K562 (cell line): ENCODE results near the gene HOXA10. TPM values are rescaled to one million over a fixed set of nuclear protein-coding genes. Genes with fewer than 3 reads are reported as not detected.

Experiments used
- ATAC-seq: fragments of 200-7000 bp; cut with Tn5 transposase; 3 replicates; pipeline ENCODE4 v1.9.1; 2020; ENCODE audit warnings: moderate library complexity
- BruUV-seq: library from RNA; stranded (reverse); fragments of 400-500 nt; replicated peaks from 2 replicates; lab custom pipeline; 2021; lab: Mats Ljungman, UMichigan
- CTCF ChIA-PET: fragments of 300-600 bp; formaldehyde crosslinking; extraction: SDS; loops from one replicate; lab custom pipeline; 2021; ENCODE audit warnings: low intra/inter-chr PET ratio; lab: Yijun Ruan, JAX
- POLR2A ChIA-PET: fragments of 300-600, 350-650 bp; sonication (Branson Sonifier 250); formaldehyde crosslinking; extraction: SDS; loops from one replicate; lab custom pipeline; 2021; ENCODE audit warnings: antibody characterized with exemption, inconsistent platforms; lab: Yijun Ruan, JAX
- DNase-seq, 4 experiments: peaks; one replicate each; pipeline versions ENCODE4 v3.0.0 to v3.0.0-alpha.2; 2011 to 2018; ENCODE audit warnings: low spot score in 3 of 4, mixed read lengths in 3 of 4; ENCODE audit errors: extremely low read depth in 1 of 4
- FAIRE-seq: peaks from 2 replicates; lab custom pipeline; 2011; peaks lifted over from hg19 to GRCh38; lab: Jason Lieb, UNC
- H2AFZ ChIP-seq: 2 replicates; pipeline ENCODE4 v1.6.0; 2011; ENCODE audit warnings: low read depth, low read length, control low read depth, inconsistent platforms
- H3K27ac ChIP-seq: fragments of 200-600 bp; 3 replicates; pipeline ENCODE4 v1.8.0; 2011; ENCODE audit warnings: low read depth, mild to moderate bottlenecking, control low read depth, inconsistent platforms, low read length, moderate library complexity, mixed read lengths; ENCODE audit errors: extremely low read depth
- H3K27me3 ChIP-seq, 2 experiments: fragments of 300-600 bp in 1 of 2; 2 replicates in 1 of 2; 3 replicates in 1 of 2; pipeline versions ENCODE4 v1.6.0 to v1.8.0; 2011; ENCODE audit warnings: inconsistent platforms in 2 of 2, low read length in 2 of 2, mild to moderate bottlenecking in 1 of 2, mixed read lengths in 1 of 2, moderate library complexity in 1 of 2; ENCODE audit not compliant: control insufficient read depth in 2 of 2, insufficient read depth in 2 of 2
- H3K36me3 ChIP-seq: fragments of 300-600 bp; 3 replicates; pipeline ENCODE4 v1.8.0; 2011; ENCODE audit warnings: mild to moderate bottlenecking, low read length, inconsistent platforms; ENCODE audit not compliant: control insufficient read depth, insufficient read depth
- H3K4me1 ChIP-seq, 2 experiments: fragments of 200-600 bp in 1 of 2; replicated peaks in 1 of 2; 2 replicates in 1 of 2; 3 replicates in 1 of 2; pipeline versions ENCODE4 v1.5.1 to v1.8.0; 2011; ENCODE audit warnings: inconsistent platforms in 2 of 2, low read length in 2 of 2, mild to moderate bottlenecking in 1 of 2, mixed read lengths in 1 of 2, moderate library complexity in 1 of 2; ENCODE audit not compliant: control insufficient read depth in 2 of 2, insufficient read depth in 2 of 2
- H3K4me2 ChIP-seq: 2 replicates; pipeline ENCODE4 v1.6.1; 2011; ENCODE audit warnings: low read length, control low read depth, inconsistent platforms, mixed read lengths; ENCODE audit not compliant: insufficient read depth
- H3K4me3 ChIP-seq: fragments of 200-600 bp; sonication (generic), shearing (Covaris generic); 2 replicates; pipeline ENCODE4 v1.5.1; 2016; ENCODE audit warnings: control low read depth, inconsistent platforms
- H3K79me2 ChIP-seq: fragments of 200-600 bp; 3 replicates; pipeline ENCODE4 v1.8.0; 2011; ENCODE audit warnings: low read length, inconsistent platforms; ENCODE audit not compliant: control insufficient read depth, insufficient read depth
- H3K9ac ChIP-seq, 2 experiments: 2 replicates each; pipeline versions ENCODE4 v1.6.0 to v1.6.1; 2011; ENCODE audit warnings: low read depth in 2 of 2, low read length in 2 of 2, control low read depth in 1 of 2, inconsistent platforms in 1 of 2, mild to moderate bottlenecking in 1 of 2, mixed read lengths in 1 of 2; ENCODE audit not compliant: insufficient read depth in 1 of 2
- H3K9me1 ChIP-seq: one replicate; pipeline ENCODE4 v1.6.0; 2011; ENCODE audit warnings: inconsistent platforms, mild to moderate bottlenecking, low read length, moderate library complexity; ENCODE audit not compliant: control insufficient read depth, insufficient read depth
- H3K9me3 ChIP-seq: replicated peaks from 2 replicates; pipeline ENCODE4 v1.5.1; 2011; ENCODE audit warnings: low read depth, low read length, inconsistent platforms; ENCODE audit not compliant: control insufficient read depth, insufficient read depth
- H4K20me1 ChIP-seq: replicated peaks from 2 replicates; pipeline ENCODE4 v1.6.1; 2011; ENCODE audit warnings: low read length, inconsistent platforms, mixed read lengths; ENCODE audit not compliant: control insufficient read depth, insufficient read depth
- BDP1 ChIP-seq: IDR thresholded peaks from 3 replicates; pipeline ENCODE4 v1.6.1; 2011; ENCODE audit not compliant: insufficient read length, insufficient read depth
- CBFA2T3 ChIP-seq: fragments of 450-650 bp; IDR thresholded peaks from 2 replicates; pipeline ENCODE4 v1.6.1; 2017
- FOSL1 ChIP-seq: fragments of 200-800 bp; sonication (Bioruptor generic); conservative IDR thresholded peaks from 2 replicates; pipeline ENCODE4 v1.6.1; 2016; ENCODE audit warnings: missing genetic modification characterization, missing compliant biosample characterization
- KAT2B ChIP-seq: IDR thresholded peaks from one replicate; pipeline ENCODE4 v1.6.1; 2012; ENCODE audit warnings: low read depth, mild to moderate bottlenecking, control low read depth, inconsistent platforms, low read length, moderate library complexity
- LEF1 ChIP-seq: fragments of 450-650 bp; IDR thresholded peaks from 2 replicates; pipeline ENCODE4 v1.6.1; 2016; ENCODE audit warnings: mild to moderate bottlenecking
- POLR2B ChIP-seq: fragments of 450-650 bp; IDR thresholded peaks from 2 replicates; pipeline ENCODE4 v1.6.1; 2018; ENCODE audit warnings: low read depth; ENCODE audit not compliant: partially characterized antibody
- RBBP5 ChIP-seq: fragments of 200-600 bp; sonication (generic); IDR thresholded peaks from 2 replicates; pipeline ENCODE4 v1.6.1; 2012; ENCODE audit warnings: borderline replicate concordance, mild to moderate bottlenecking, low read length, control low read depth, inconsistent platforms; ENCODE audit not compliant: insufficient read depth, poor library complexity, severe bottlenecking
- RBM14 ChIP-seq: fragments of 200-400 bp; formaldehyde crosslinking; IDR thresholded peaks from 2 replicates; pipeline ENCODE4 v1.6.1; 2018; ENCODE audit warnings: low read depth, mild to moderate bottlenecking, low read length, moderate library complexity, borderline replicate concordance; ENCODE audit not compliant: insufficient read depth
- TEAD2 ChIP-seq: fragments of 450-650 bp; IDR thresholded peaks from 2 replicates; pipeline ENCODE4 v1.6.1; 2016; ENCODE audit warnings: missing genetic modification characterization, control low read depth, missing compliant biosample characterization
- THAP12 ChIP-seq: fragments of 250-450 bp; sonication (Bioruptor Pico); IDR thresholded peaks from 2 replicates; pipeline ENCODE4 v1.9.0; 2021; ENCODE audit warnings: mild to moderate bottlenecking, inconsistent platforms
- USF1 ChIP-seq: sonication (generic); formaldehyde crosslinking; IDR thresholded peaks from 2 replicates; pipeline ENCODE4 v1.9.0; 2022; ENCODE audit warnings: mild to moderate bottlenecking, missing genetic modification reagents
- ZBTB26 ChIP-seq: fragments of 450-650 bp; formaldehyde crosslinking; IDR thresholded peaks from 2 replicates; pipeline ENCODE4 v1.4.0; 2022; ENCODE audit warnings: missing genetic modification characterization
- ZNF274 ChIP-seq: IDR thresholded peaks from 2 replicates; pipeline ENCODE4 v1.6.1; 2011; ENCODE audit warnings: low read depth, mild to moderate bottlenecking, low read length, moderate library complexity, borderline replicate concordance
- ZNF507 ChIP-seq: conservative IDR thresholded peaks from 2 replicates; pipeline ENCODE4 v1.6.1; 2017; ENCODE audit warnings: missing genetic modification characterization, missing compliant biosample characterization
- ZNF717 ChIP-seq: fragments of 250-450 bp; sonication (Bioruptor Pico); IDR thresholded peaks from 2 replicates; pipeline ENCODE4 v1.5.0; 2021
- WGBS: fragments of 100-300 bp; shearing (Covaris generic); methylation state at CpG from one replicate; pipeline ENCODE4 v1.1.6; 2016; ENCODE audit warnings: low coverage, mixed read lengths; ENCODE audit not compliant: insufficient coverage; ENCODE audit errors: missing lambda C conversion rate; 5-methylcytosine and 5-hydroxymethylcytosine counted together
- in situ Hi-C: fragments of 300-500 bp; cut with MboI; formaldehyde crosslinking; loops from 4 replicates; pipeline ENCODE4 v1.15.0; 2018; ENCODE audit warnings: inconsistent platforms, mixed read lengths
- intact Hi-C: fragments of 100-400 bp; cut with micrococcal nuclease; formaldehyde crosslinking; loops from 2 replicates; pipeline ENCODE4 v1.14.2; 2022
- polyA plus RNA-seq, 8 experiments: library from polyadenylated mRNA; depleted of rRNA in 4 of 8; stranded (reverse) in 5 of 8; unstranded in 3 of 8; fragments of >200 nt; fragmentation: Nextera tagmentation in 2 of 8; fragmentation: Illumina TruSeq in 1 of 8; extraction: Ambion mirVana in 2 of 8; extraction: Trizol in 1 of 8; gene quantifications; 2 replicates each; pipeline versions ENCODE4 v1.2.1 to v1.2.3, GENCODE V29; 2011 to 2014; ENCODE audit warnings: inconsistent platforms in 1 of 8, missing spikeins in 1 of 8
- total RNA-seq, 7 experiments: library from RNA; depleted of rRNA in 6 of 7; stranded (reverse); fragments of >200 nt in 6 of 7; fragmentation: Illumina TruSeq in 2 of 7; extraction: Trizol in 2 of 7; gene quantifications; 2 replicates each; pipeline versions ENCODE4 v1.2.1 to v1.2.3, GENCODE V29; 2011 to 2021; ENCODE audit warnings: low replicate concordance in 1 of 7

Gene HOXA10
- total and polyA plus RNA-seq, 9 of the 15 experiments (the other 6 are each of a cell fraction or from before 2014, with no cell fraction given): not detected

DNA sequence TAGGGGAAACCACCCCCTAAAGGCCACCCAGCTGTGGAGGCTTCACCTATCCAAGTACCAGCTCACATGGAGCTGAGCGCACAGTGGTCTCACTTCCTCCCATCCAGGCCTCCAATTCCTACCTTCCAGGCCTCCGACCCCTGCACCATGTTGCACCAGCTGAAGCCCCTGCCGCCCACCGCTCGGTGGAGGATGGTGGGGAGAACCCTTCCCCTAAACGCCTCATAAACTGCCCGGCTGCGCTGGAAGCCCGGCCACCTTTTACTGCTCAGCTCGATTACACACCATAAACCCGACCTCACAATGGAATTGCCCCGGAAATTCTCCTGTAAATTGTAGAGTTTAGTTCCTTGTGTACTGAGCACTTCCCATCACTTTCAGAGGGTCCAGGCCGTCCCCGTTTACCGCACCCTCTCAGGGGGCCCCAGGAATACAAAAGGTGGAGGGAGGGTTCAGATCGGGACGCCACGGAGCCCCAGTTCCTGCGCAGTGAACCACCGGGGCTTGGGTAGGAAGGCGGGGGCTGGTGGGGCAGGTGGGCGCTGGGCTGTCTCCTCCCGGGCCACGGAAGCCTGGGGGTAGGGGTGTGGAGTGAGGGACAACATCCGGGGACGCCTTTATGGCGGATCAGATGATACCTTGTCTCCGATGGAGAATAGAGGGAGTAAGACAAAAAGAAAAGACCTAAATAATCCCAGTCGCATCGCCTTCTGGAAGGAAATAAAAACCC is 16.3 kb downstream of the HOXA10 start:
- no peaks in the 10 kb centered on the region for H4K20me1 ChIP-seq
- H3K4me2 ChIP-seq: no peak overlapping the region
- 9% methylated on average over 28 of the region's 30 CpGs for WGBS
- FAIRE-seq: no peak
- CTCF ChIA-PET: no interaction called here
- H3K9ac ChIP-seq: no peak overlapping the region
- peaks cover 13 to 78% of the 10 kb centered on the region in 2 experiments; a peak in 3 of 5 replicates for H3K27me3 ChIP-seq
- in situ Hi-C loops: loop anchor here (25.0 kb wide), 3 partner anchors 646 to 1271 kb away; no protein-coding TSS in a partner anchor
- H3K79me2 ChIP-seq: no peaks in the 10 kb centered on the region
- H3K4me3 ChIP-seq: no peak overlapping the region
- ATAC-seq: no peak
- no peak for DNase-seq
- peaks cover 0 to 16% of the 10 kb centered on the region in 2 experiments; a peak in 2 of 5 replicates for H3K4me1 ChIP-seq
- H3K9me1 ChIP-seq: no peaks in the 10 kb centered on the region
- TF ChIP-seq RBM14 (no peak), LEF1 (no peak), CBFA2T3 (no peak), BDP1 (no peak), ZNF717 (CRISPR knock-in tag) (no peak), USF1 (no peak), ZNF274 (no peak), TEAD2 (tag) (no peak), RBBP5 (no peak), KAT2B (no peak), ZBTB26 (CRISPR knock-in tag) (no peak), THAP12 (no peak), FOSL1 (no peak), ZNF507 (no peak), POLR2B (no peak)
- TF ChIP-seq, all 486 proteins: peak for 0
- Histone ChIP-seq H3K27ac (no peak overlapping the region), H2AFZ (no peak overlapping the region), H3K9me3 (no peaks in the 10 kb centered on the region), H3K36me3 (no peaks in the 10 kb centered on the region)
- intact Hi-C loops: no loop called here
- POLR2A ChIA-PET: interaction anchor here (0.6 kb wide), 1 partner anchor 630 kb away, joined by 4 read pairs; no protein-coding TSS in a partner anchor
- no TSS peak for BruUV-seq
